Erythroblast (primary cell): ENCODE data around the gene ZNF230.

Experiments
- GATA1 ChIP-seq: IDR thresholded peaks from 2 replicates; pipeline ENCODE4 v1.6.1; 2011; ENCODE audit warnings: low read depth, mild to moderate bottlenecking, control low read depth, low read length, moderate library complexity
- POLR2A ChIP-seq: IDR thresholded peaks from 2 replicates; pipeline ENCODE4 v1.6.1; 2011; ENCODE audit warnings: mild to moderate bottlenecking, low read length

- TF ChIP-seq POLR2A (no peak), GATA1 (no peak)
These were observed 5.0 kb upstream of the ZNF230 start for GRCh38 chr19:43997631-43998290.
